ENCODE results near the gene SYT12.

- TF ChIP-seq CTCF (conservative IDR thresholded peaks at IDR 0.05; ENCODE audit: low read length) (no peak), EZH2phosphoT487 (IDR thresholded peaks at IDR 0.05; ENCODE audit: borderline replicate concordance, low read depth, low read length) (no peak)
These were observed 4.6 kb downstream of the SYT12 start for GRCh38 chr11:67027483-67027930.

All from OCI-LY7 (cell line).